Keratinocyte (primary cell): Measurements from ENCODE around the gene PLPP3. TPM values are rescaled to one million over a fixed set of nuclear protein-coding genes. Genes with fewer than 3 reads are reported as not detected.

Source experiments
- DNase-seq: peaks from one replicate; pipeline ENCODE4 v3.0.0-alpha.2; 2011; ENCODE audit warnings: low read depth, missing footprints, low spot score
- FAIRE-seq: peaks from 2 replicates; lab custom pipeline; 2011; peaks lifted over from hg19 to GRCh38; lab: Jason Lieb, UNC
- H2AFZ ChIP-seq: 2 replicates; pipeline ENCODE4 v1.6.0; 2012; ENCODE audit warnings: low read length, control low read depth, inconsistent platforms; ENCODE audit not compliant: control insufficient read depth
- H3K27ac ChIP-seq: 2 replicates; pipeline ENCODE4 v1.5.1; 2011; ENCODE audit warnings: low read length; ENCODE audit not compliant: control insufficient read depth, insufficient read depth
- H3K27me3 ChIP-seq: 3 replicates; pipeline ENCODE4 v1.6.0; 2011; ENCODE audit warnings: low read length; ENCODE audit not compliant: control insufficient read depth, insufficient read depth; ENCODE audit errors: extremely low read depth
- H3K36me3 ChIP-seq, 2 experiments: 2 replicates in 1 of 2; 3 replicates in 1 of 2; pipeline ENCODE4 v1.5.1; 2011; ENCODE audit warnings: low read length in 2 of 2, mild to moderate bottlenecking in 1 of 2; ENCODE audit not compliant: control insufficient read depth in 2 of 2, insufficient read depth in 2 of 2; ENCODE audit errors: extremely low read depth in 1 of 2
- H3K4me1 ChIP-seq: 3 replicates; pipeline ENCODE4 v1.5.1; 2011; ENCODE audit warnings: low read length; ENCODE audit not compliant: control insufficient read depth, insufficient read depth; ENCODE audit errors: extremely low read depth
- H3K4me2 ChIP-seq: 3 replicates; pipeline ENCODE4 v1.6.0; 2011; ENCODE audit warnings: low read depth, low read length; ENCODE audit not compliant: control insufficient read depth, insufficient read depth; ENCODE audit errors: extremely low read depth
- H3K4me3 ChIP-seq, 3 experiments: fragments of 200-600 bp in 1 of 3; sonication (generic) in 1 of 3; 2 replicates in 2 of 3; 3 replicates in 1 of 3; pipeline ENCODE4 v1.5.1; 2011 to 2016; ENCODE audit warnings: low read length in 3 of 3, mild to moderate bottlenecking in 3 of 3, control low read depth in 2 of 3, inconsistent platforms in 1 of 3, low read depth in 1 of 3, mixed read lengths in 1 of 3, mixed run types in 1 of 3, moderate library complexity in 1 of 3; ENCODE audit not compliant: control insufficient read depth in 2 of 3, insufficient read depth in 2 of 3; ENCODE audit errors: extremely low read depth in 1 of 3
- H3K79me2 ChIP-seq: 2 replicates; pipeline ENCODE4 v1.6.0; 2012; ENCODE audit warnings: low read length; ENCODE audit not compliant: control insufficient read depth, insufficient read depth
- H3K9ac ChIP-seq: 3 replicates; pipeline ENCODE4 v1.6.0; 2011; ENCODE audit warnings: low read length; ENCODE audit not compliant: control insufficient read depth, insufficient read depth; ENCODE audit errors: extremely low read depth
- H3K9me1 ChIP-seq: 3 replicates; pipeline ENCODE4 v1.6.0; 2011; ENCODE audit warnings: low read length; ENCODE audit not compliant: control insufficient read depth, insufficient read depth; ENCODE audit errors: extremely low read depth
- H3K9me3 ChIP-seq: 2 replicates; pipeline ENCODE4 v1.5.1; 2012; ENCODE audit warnings: low read depth, low read length; ENCODE audit not compliant: control insufficient read depth
- H4K20me1 ChIP-seq: 3 replicates; pipeline ENCODE4 v1.6.0; 2011; ENCODE audit warnings: low read length; ENCODE audit not compliant: control insufficient read depth, insufficient read depth; ENCODE audit errors: extremely low read depth
- CTCF ChIP-seq, 3 experiments: IDR thresholded peaks in 1 of 3; conservative IDR thresholded peaks in 1 of 3; optimal IDR thresholded peaks in 1 of 3; 2 replicates in 2 of 3; 3 replicates in 1 of 3; pipeline versions ENCODE3 to v1.5.1; 2011; ENCODE audit warnings: low read length in 3 of 3, mild to moderate bottlenecking in 3 of 3, moderate library complexity in 2 of 3, control low read depth in 1 of 3, inconsistent platforms in 1 of 3; ENCODE audit not compliant: insufficient read depth in 2 of 3; ENCODE audit errors: extremely low read depth in 1 of 3
- EZH2 ChIP-seq: IDR thresholded peaks from one replicate; pipeline ENCODE4 v1.6.1; 2012; ENCODE audit warnings: inconsistent platforms, mild to moderate bottlenecking, low read length, moderate library complexity
- dilution Hi-C: fragments of 300-500 bp; cut with MboI; formaldehyde crosslinking; loops from one replicate; pipeline ENCODE4 v1.7.0; 2020; ENCODE audit warnings: low sequenced_read_pairs; ENCODE audit not compliant: extremely low pct_ligation_motif_present
- polyA minus RNA-seq, 3 experiments: library from RNA; depleted of rRNA, polyadenylated mRNA; stranded (reverse); fragments of >200 nt; gene quantifications; 1 replicate in 1 of 3; 2 replicates in 1 of 3; 3 replicates in 1 of 3; pipeline ENCODE4 v1.2.3, GENCODE V29; 2011
- polyA plus RNA-seq, 5 experiments: library from polyadenylated mRNA; depleted of rRNA in 3 of 5; stranded (reverse) in 3 of 5; stranded (forward) in 1 of 5; unstranded in 1 of 5; fragments of >200 nt; gene quantifications; 1 replicate in 1 of 5; 2 replicates in 3 of 5; 3 replicates in 1 of 5; pipeline versions ENCODE4 v1.2.1 to v1.2.3, GENCODE V29; 2011 to 2012; ENCODE audit warnings: missing spikeins in 2 of 5, low read depth in 1 of 5, low replicate concordance in 1 of 5

The PLPP3 gene
- 4.0 to 5.3 TPM (median 4.3 TPM) in 3 replicates for polyA plus RNA-seq
- polyA plus RNA-seq (2011; ENCODE audit: low read depth) = 1.6 TPM
- polyA plus RNA-seq (2011; cell fraction: cytosol; rRNA removed) = 1.7 and 2.3 TPM in 2 replicates
- 6.1 and 6.2 TPM in 2 replicates for polyA plus RNA-seq (2011; cell fraction: nucleus; rRNA removed)
- polyA plus RNA-seq (2012; ENCODE audit: low replicate concordance) = 2.6 and 3.8 TPM in 2 replicates
- 3.4 to 5.1 TPM (median 4.8 TPM) in 3 replicates for polyA minus RNA-seq
- polyA minus RNA-seq (2011; cell fraction: cytosol; rRNA and poly(A)+ RNA removed) = 1.7 TPM
- polyA minus RNA-seq (2011; cell fraction: nucleus; rRNA and poly(A)+ RNA removed) = 5.1 and 5.2 TPM in 2 replicates

DNA sequence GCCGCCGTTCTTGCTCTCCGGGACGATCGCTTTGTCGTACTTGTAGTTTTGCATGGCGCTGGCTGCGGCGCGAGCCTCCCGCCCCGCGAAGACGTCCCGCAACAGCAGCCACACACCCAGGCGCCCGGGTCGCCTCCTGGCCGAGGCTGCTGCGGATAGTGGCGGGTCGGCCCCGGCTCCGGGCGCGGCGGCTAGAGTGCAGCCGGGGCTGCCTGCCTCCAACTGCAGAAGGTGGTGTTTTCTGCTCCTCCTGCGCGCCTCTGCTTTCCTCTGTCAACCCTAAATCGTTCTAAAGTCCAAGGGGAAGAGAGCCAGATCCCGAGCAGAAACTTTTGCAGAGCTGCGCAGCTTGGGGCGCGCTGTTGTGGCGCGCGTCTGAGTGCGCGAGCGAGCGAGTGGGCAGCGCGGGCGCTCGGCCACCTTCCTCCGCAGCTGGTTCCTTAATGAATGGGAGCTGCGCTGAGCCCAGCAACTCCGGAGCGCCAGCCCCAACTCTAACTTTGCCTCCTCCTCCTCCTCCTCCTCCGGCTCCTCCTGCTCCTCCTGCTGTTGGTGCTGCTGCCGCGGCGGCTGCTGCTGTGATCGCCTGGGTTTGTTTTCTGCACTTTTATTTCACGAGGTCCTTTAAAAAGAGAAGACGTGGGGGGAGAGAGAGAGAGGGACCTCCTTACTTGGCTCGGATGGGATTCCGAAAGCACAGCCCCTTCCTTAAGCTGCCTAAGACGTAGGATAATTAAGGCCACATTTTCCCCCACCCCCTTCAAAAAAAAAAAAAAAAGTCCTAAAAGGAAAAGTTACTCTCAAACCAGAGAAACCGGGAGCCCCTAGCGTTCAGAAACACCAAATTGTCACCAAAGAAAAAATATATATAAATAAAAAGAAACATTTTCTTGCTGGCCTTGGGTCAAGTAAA lies at the start of gene PLPP3:
Gene PLPP3 (minus strand): TSS at position 601 of the 913 bp plus-strand sequence. CDS start 547 bp downstream, at position 54.
- peak; percentile 26 for FAIRE-seq

DNA sequence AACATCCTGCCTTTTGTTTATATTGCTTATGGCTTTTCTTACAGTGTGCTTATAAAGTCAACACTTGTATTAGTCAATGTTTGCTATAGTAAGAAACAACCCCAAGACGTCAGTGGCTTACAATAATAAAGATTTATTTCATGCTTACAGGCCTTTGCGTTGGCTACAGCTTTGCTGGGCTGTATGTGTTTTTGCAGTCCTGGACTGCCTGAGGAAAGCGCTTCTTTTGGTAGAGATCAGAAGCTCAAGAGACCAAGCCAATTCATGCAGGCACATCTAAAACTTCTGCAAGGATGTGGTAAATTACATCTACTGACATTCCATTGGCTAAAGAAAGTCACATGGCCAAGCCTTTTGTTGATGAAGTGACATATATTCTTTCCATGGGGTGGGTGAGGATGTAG lies 48.3 kb upstream of the PLPP3 start:
- H3K27ac ChIP-seq = no peak overlapping the region
- H3K9ac ChIP-seq = no peak overlapping the region
- H3K36me3 ChIP-seq = no peaks in the 10 kb centered on the region
- H3K4me3 ChIP-seq = no peak overlapping the region
- H3K9me1 ChIP-seq = no peaks in the 10 kb centered on the region
- H3K27me3 ChIP-seq = no peaks in the 10 kb centered on the region
- H3K4me2 ChIP-seq = no peak overlapping the region
- H3K9me3 ChIP-seq = no peaks in the 10 kb centered on the region
- H2AFZ ChIP-seq = no peak overlapping the region
- no peaks in the 10 kb centered on the region for H3K4me1 ChIP-seq
- dilution Hi-C loops = no loop called here
- no peak for DNase-seq
- no peak for FAIRE-seq
- no peaks in the 10 kb centered on the region for H4K20me1 ChIP-seq
- H3K79me2 ChIP-seq = no peaks in the 10 kb centered on the region
- no peak for TF ChIP-seq EZH2
- TF ChIP-seq CTCF (optimal IDR thresholded peaks at IDR 0.05 in 1 of 3, IDR thresholded peaks at IDR 0.05 in 1 of 3, conservative IDR thresholded peaks at IDR 0.05 in 1 of 3; ENCODE audit: extremely low read depth in 1 of 3, insufficient read depth in 2 of 3, low read length in 3 of 3) = no peak

More for the DNA sequence above, at the start of gene PLPP3:
- Histone ChIP-seq H3K9ac (peak within 1 kb of the TSS; percentile 67), H3K27me3 (no peaks in the 10 kb centered on the region), H3K9me3 (no peaks in the 10 kb centered on the region), H3K4me1 (no peaks in the 10 kb centered on the region), H2AFZ (peak within 1 kb of the TSS; percentile 94), H4K20me1 (no peaks in the 10 kb centered on the region), H3K79me2 (no peaks in the 10 kb centered on the region), H3K4me3 (peak within 1 kb of the TSS; percentile 73 to 88 (median 80)), H3K9me1 (no peaks in the 10 kb centered on the region), H3K4me2 (peak within 1 kb of the TSS; percentile 83), H3K36me3 (no peaks in the 10 kb centered on the region), H3K27ac (peak within 1 kb of the TSS; percentile 31)
- peak; percentile 24 to 47 (median 42) for TF ChIP-seq CTCF (optimal IDR thresholded peaks at IDR 0.05 in 1 of 3, IDR thresholded peaks at IDR 0.05 in 1 of 3, conservative IDR thresholded peaks at IDR 0.05 in 1 of 3; ENCODE audit: extremely low read depth in 1 of 3, insufficient read depth in 2 of 3, low read length in 3 of 3)
- TF ChIP-seq EZH2 = no peak
- DNase-seq = no peak
- dilution Hi-C loops = no loop called here
